Aorta (tissue), 5 donors: ENCODE results near the gene ZNF320. TPM values are rescaled to one million over a fixed set of nuclear protein-coding genes. Genes with fewer than 3 reads are reported as not detected.
"Not testable (repeated sequence)": the region's sequence is repeated elsewhere in the genome, so short reads cannot be mapped to it uniquely, and the experiment has no call there.

Source experiments
- ATAC-seq: fragments of 200-7000 bp; cut with Tn5 transposase; one replicate; pipeline ENCODE4 v1.9.1; 2022; ENCODE audit warnings: moderate library complexity; ENCODE audit not compliant: low FRiP score
- DNase-seq, 2 donors: peaks; one replicate each; pipeline ENCODE4 v3.0.0-alpha.2; 2020
- H3K27ac ChIP-seq, 2 donors: one replicate each; pipeline ENCODE4 v1.5.1; 2013; ENCODE audit warnings: low read length in 2 of 2, mild to moderate bottlenecking in 2 of 2, moderate library complexity in 2 of 2, control low read depth in 1 of 2, inconsistent platforms in 1 of 2, low read depth in 1 of 2
- H3K27me3 ChIP-seq, 2 donors: one replicate each; pipeline ENCODE4 v1.6.1; 2013; ENCODE audit warnings: control low read depth in 1 of 2, low read length in 1 of 2, mild to moderate bottlenecking in 1 of 2, moderate library complexity in 1 of 2; ENCODE audit not compliant: insufficient read depth in 2 of 2, control insufficient read depth in 1 of 2
- H3K36me3 ChIP-seq, 2 donors: one replicate each; pipeline ENCODE4 v1.6.1; 2013; ENCODE audit warnings: control low read depth in 1 of 2, low read length in 1 of 2, mild to moderate bottlenecking in 1 of 2; ENCODE audit not compliant: insufficient read depth in 2 of 2, control insufficient read depth in 1 of 2
- H3K4me1 ChIP-seq, 2 donors: one replicate each; pipeline ENCODE4 v1.6.1; 2013; ENCODE audit warnings: low read length in 2 of 2, control low read depth in 1 of 2, mild to moderate bottlenecking in 1 of 2, moderate library complexity in 1 of 2; ENCODE audit not compliant: insufficient read depth in 2 of 2, control insufficient read depth in 1 of 2
- H3K4me3 ChIP-seq, 2 donors: one replicate each; pipeline ENCODE4 v1.5.1; 2013; ENCODE audit warnings: low read length in 2 of 2, control low read depth in 1 of 2, mild to moderate bottlenecking in 1 of 2
- H3K9me3 ChIP-seq: one replicate; pipeline ENCODE4 v1.6.1; 2013; ENCODE audit warnings: mild to moderate bottlenecking, low read length; ENCODE audit not compliant: control insufficient read depth
- WGBS, 2 donors: extraction: QIAGEN DNeasy Blood & Tissue Kit; methylation state at CpG; one replicate each; pipeline ENCODE4 v1.1.7; 2013; 5-methylcytosine and 5-hydroxymethylcytosine counted together
- intact Hi-C, 2 donors: fragments of 100-400 bp; cut with DNase I; formaldehyde crosslinking; loops; one replicate each; pipeline versions ENCODE4 v1.14.2 to v1.15.0; 2022
- polyA plus RNA-seq, 2 donors: library from polyadenylated mRNA; stranded (reverse); fragments of 200-250 nt; gene quantifications; one replicate each; pipeline ENCODE4 v1.2.3, GENCODE V29; 2013
- total RNA-seq, 2 donors: library from RNA; stranded (reverse); fragmentation: NEBNext Ultra II Directional; extraction: Animal tissue kit (Norgen Biotek cat#: 25700); gene quantifications; one replicate each; pipeline ENCODE4 v1.2.1, GENCODE V29; 2021
- donor health status: healthy with polysubstance abuse.
- donor health status: Bipolar disorder and iron deficiency.
- donor health status: DM: no; HTN: no; CAD: no.
- donor health status: DM: no; HTN: no; CAD: no.
- donor health status: DM: yes; HTN: yes; CAD: no.

ZNF320 gene
- total and polyA plus RNA-seq, 4 donors, result 6.6 to 11.7 (median 8.6) TPM; not detected in 1

DNA sequence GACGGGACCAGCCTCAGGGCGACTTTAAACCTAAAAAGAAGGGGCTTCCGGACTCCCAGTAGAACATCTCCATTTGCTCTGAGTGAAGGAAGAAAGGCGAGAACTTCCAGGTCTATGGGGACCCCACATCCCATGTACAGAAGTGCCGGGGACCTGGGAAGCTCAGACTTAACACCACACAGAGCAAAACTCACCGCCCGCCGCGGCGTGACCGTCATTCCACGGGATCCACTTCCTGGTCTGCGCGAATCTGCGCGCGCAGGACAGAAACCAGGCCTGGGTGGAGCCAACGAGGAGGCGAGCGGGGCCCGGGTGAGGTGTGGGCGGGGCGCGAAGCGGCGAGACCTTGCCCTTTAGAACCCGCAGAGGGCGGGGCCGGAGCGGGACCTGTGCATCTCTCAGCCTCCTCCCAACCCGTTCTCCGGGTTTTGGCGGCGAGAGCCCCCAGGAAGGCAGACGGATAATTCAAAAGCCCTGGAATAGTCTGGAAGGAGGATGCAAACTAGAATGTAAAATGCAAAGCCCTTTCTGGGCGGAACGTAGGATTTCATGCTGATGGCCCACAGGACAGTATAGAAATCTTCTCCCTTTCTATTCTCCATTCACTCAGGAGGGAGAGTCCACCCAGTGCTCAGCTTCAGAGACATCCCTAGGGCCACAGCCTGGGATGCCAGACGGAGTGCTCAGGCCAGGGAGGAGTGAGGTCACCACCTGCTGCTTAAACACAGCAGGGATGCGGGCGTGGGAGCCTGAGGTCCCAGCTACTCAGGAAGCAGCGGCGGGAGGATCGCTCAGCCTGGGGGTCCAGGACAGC lies 39.9 kb downstream of the ZNF320 start, which contains the start of gene ZNF468:
ZNF468 (minus strand) TSS at position 242 of the 814 bp plus-strand sequence. CDS start 3,347 bp downstream, outside the sequence.
- ATAC-seq, result peak; percentile 99
- H3K27me3 ChIP-seq, result not testable (repeated sequence)

DNA sequence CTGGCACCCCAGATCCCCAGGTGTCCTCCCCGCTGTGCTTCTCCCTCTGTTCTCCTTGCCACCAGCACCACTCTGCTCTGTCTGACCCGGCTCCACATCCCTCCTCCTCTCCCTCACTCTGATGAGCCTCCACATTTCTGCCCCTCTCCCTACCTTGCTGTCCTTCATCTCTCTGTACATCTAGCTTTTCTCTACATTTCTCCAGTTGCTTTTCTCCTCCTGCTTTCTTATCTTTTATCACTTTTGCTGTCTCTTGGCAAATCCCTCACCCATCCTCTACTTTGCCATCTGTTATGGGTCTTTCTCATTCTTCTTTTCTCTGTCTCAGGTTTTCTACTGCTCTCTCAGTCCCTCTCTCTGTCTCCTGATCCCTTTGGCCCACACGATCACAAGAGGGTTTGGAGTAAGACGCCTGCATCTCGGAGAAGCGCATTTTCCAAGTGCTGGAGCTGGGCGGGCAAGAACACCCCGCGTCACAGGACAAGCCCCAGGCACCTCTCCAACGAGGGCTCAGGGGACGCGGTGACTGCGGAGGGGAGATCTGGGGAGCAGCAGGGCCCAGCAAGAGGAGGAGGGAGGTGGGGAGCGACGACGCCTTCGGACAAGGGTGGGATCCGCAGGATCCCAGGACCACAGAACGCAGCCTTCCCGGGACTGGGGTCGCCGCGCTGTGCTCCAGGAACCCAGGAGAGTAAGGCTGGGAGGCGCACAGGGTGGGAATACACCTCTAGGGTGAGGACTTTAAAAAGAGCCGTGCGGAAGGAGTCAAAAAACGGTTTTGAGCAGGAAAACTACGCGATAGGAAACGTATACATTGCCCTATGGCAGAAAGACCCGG lies 40.7 kb downstream of the ZNF320 start:
- WGBS, 2 donors, result 2 to 4% methylated on average over 24 to 25 of the region's 31 CpGs
- H3K9me3 ChIP-seq, H3K27me3 ChIP-seq, H3K4me1 ChIP-seq, H3K27ac ChIP-seq, intact Hi-C loops, DNase-seq, H3K36me3 ChIP-seq: not testable (repeated sequence)
- peak overlapping the region in 1 of 2 donors; percentile 75 for H3K4me3 ChIP-seq
- ATAC-seq, result peak; percentile 52

More for the DNA sequence above, 39.9 kb downstream of the ZNF320 start, which contains the start of gene ZNF468:
- peak within 1 kb of the TSS; percentile 75 to 79 for H3K4me3 ChIP-seq
- peak within 1 kb of the TSS in 1 of 2 donors; percentile 60 for H3K27ac ChIP-seq
- 2% methylated on average over 33 to 43 of the region's 43 CpGs for WGBS, 2 donors
- H3K36me3 ChIP-seq, H3K9me3 ChIP-seq, H3K4me1 ChIP-seq, intact Hi-C loops: not testable (repeated sequence)
- DNase-seq, result peak; percentile 90 to 93

Other genes starting within 250 kb of the ZNF320 start
- gene ZNF611, start 162.6 kb downstream of the ZNF320 start, total RNA-seq, result 10 to 100 TPM; 20.9 to 28.5 TPM
- 1 to 10 TPM; 1.5 to 2.7 TPM for gene ZNF611, start 162.6 kb downstream of the ZNF320 start, polyA plus RNA-seq
- gene ZNF600, start 110.8 kb downstream of the ZNF320 start, total RNA-seq, result 10 to 100 TPM; 12.6 to 14.4 TPM
- gene ZNF600, start 110.8 kb downstream of the ZNF320 start, polyA plus RNA-seq, result 10 to 100 TPM in 1 of 2 donors, 1 to 10 TPM in 1; 1.1 to 14.8 TPM
- gene ZNF28, start 76.0 kb downstream of the ZNF320 start, total RNA-seq, result 10 to 100 TPM; 11.9 to 14.0 TPM
- gene ZNF28, start 76.0 kb downstream of the ZNF320 start, polyA plus RNA-seq, result 1 to 10 TPM; 1.3 to 8.0 TPM
- gene ZNF468, start 40.0 kb downstream of the ZNF320 start, total RNA-seq, result 10 to 100 TPM; 10.5 to 13.4 TPM
- 10 to 100 TPM in 1 of 2 donors, 1 to 10 TPM in 1; 7.9 to 12.1 TPM for gene ZNF468, start 40.0 kb downstream of the ZNF320 start, polyA plus RNA-seq
- gene ZNF888, start 25.8 kb upstream of the ZNF320 start, total RNA-seq, result 1 to 10 TPM; 4.2 to 5.0 TPM
- 1 to 10 TPM; 1.1 to 1.5 TPM for gene ZNF888, start 25.8 kb upstream of the ZNF320 start, polyA plus RNA-seq
- gene ZNF816, start 65.2 kb upstream of the ZNF320 start, total RNA-seq, result 10 to 100 TPM in 1 of 2 donors, 1 to 10 TPM in 1; 5.4 to 11.4 TPM
- gene ZNF816, start 65.2 kb upstream of the ZNF320 start, polyA plus RNA-seq, result 1 to 10 TPM; 4.5 to 4.9 TPM
- gene ERVV-1, start 116.3 kb upstream of the ZNF320 start, total RNA-seq, result not detected
- gene ERVV-1, start 116.3 kb upstream of the ZNF320 start, polyA plus RNA-seq, result not detected
- gene ERVV-2, start 147.1 kb upstream of the ZNF320 start, total RNA-seq, result not detected
- gene ERVV-2, start 147.1 kb upstream of the ZNF320 start, polyA plus RNA-seq, result not detected
- 10 to 100 TPM; 32.5 to 61.0 TPM for gene ZNF160, start 205.8 kb upstream of the ZNF320 start, total RNA-seq
- 10 to 100 TPM in 1 of 2 donors, 1 to 10 TPM in 1; 4.6 to 19.5 TPM for gene ZNF160, start 205.8 kb upstream of the ZNF320 start, polyA plus RNA-seq
- 10 to 100 TPM in 1 of 2 donors, 1 to 10 TPM in 1; 8.8 to 10.3 TPM for gene ZNF415, start 235.3 kb upstream of the ZNF320 start, total RNA-seq
- gene ZNF415, start 235.3 kb upstream of the ZNF320 start, polyA plus RNA-seq, result 1 to 10 TPM; 5.0 to 9.0 TPM